Left colon (tissue), 2 donors: ENCODE data around the gene CD9. TPM values are rescaled to one million over a fixed set of nuclear protein-coding genes. Genes with fewer than 3 reads are reported as not detected.
"Not testable (repeated sequence)": the region's sequence is repeated elsewhere in the genome, so short reads cannot be mapped to it uniquely, and the experiment has no call there.

Experiments
- ATAC-seq: fragments of 200-7000 bp; cut with Tn5 transposase; one replicate; pipeline ENCODE4 v1.9.1; 2020; ENCODE audit warnings: mild to moderate bottlenecking, moderate library complexity
- DNase-seq, 2 donors: peaks; one replicate each; pipeline ENCODE4 v3.0.0-alpha.2; 2020
- intact Hi-C, 2 donors: fragments of 100-400 bp; cut with DNase I in 1 of 2; cut with micrococcal nuclease in 1 of 2; formaldehyde crosslinking; loops; one replicate each; pipeline versions ENCODE4 v1.11.2 to v1.14.0; 2022; cut with DNase I, micrococcal nuclease
- total RNA-seq, 2 donors: library from RNA; stranded (reverse); fragmentation: NEBNext Ultra II Directional; extraction: Animal tissue kit (Norgen Biotek cat#: 25700); gene quantifications; one replicate each; pipeline ENCODE4 v1.2.1, GENCODE V29; 2021
- donor health status: DM: no; HTN: no; CAD: no.
- donor health status: DM: yes; HTN: yes; CAD: no.

CD9 gene
- total RNA-seq, 2 donors from 2014 or later: 574 to 766 TPM

GRCh38 chr12:6177642-6178358 is 22.4 kb upstream of the CD9 start:
- ATAC-seq (no peak), DNase-seq (no peak)
- intact Hi-C loops: no loop called here

GRCh38 chr12:6178981-6179761 is 21.0 kb upstream of the CD9 start:
- DNase-seq: no peak
- intact Hi-C loops: no loop called here
- ATAC-seq: no peak

DNA sequence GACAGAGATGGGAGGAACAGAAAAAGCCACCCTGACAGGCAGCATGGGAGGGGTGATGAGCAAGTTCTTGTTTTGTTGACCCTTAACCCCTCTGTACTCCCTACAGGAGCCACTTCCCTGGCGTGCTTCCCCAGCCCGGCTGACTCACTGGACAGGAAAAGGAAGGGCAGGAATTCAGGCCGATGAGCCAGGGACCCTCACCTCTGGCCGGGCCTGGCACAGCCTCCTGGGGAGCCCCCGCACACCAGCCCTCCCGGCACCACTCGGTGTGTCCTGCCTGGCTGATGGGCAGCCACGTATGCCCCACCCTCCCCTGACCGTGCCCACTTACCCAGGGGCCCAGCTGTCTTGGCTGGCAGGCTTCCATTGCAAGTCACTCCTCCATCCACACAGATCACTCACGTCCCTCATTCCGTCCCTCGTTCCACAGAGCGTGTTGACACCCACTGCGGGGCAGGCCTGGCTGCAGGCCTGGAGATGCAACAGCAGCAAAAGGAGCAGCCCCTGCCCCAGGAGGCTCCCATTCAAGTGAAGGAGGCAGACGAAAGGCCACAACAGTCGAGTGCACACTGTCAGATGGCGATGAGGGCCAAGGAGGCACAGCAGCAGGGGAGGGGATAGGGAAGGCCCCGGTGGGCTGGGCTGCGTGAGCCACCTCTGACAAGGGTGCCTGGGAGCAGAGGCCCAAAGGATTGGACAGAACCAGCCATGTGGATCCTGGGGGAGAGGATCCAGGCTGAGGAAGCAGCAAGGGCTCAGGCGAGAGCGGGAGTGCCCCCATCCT is 19.7 kb upstream of the CD9 start:
- intact Hi-C loops: loop anchor here in 1 of 2 donors (10.0 kb wide), 1 partner anchor 116 kb away; no protein-coding TSS in a partner anchor
- DNase-seq (peak; percentile 31 to 60), ATAC-seq (no peak)

DNA sequence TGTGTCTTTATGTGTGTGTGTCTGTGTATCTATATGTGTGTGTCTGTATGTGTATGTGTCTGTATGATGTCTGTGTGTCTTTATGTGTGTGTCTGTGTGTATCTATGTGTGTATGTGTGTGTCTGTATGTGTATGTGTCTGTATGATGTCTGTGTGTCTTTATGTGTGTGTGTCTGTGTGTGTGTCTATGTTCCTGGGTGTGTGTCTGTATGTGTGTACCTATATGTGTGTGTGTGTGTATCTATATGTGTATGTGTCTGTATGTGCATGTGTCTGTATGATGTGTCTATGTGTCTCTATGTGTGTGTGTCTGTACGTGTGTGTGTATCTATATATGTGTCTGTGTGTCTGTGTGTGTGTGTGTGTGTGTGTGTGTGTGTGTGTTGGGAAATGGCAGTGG is 19.0 kb upstream of the CD9 start:
- ATAC-seq (no peak), DNase-seq (no peak)
- intact Hi-C loops: loop anchor here in 1 of 2 donors (10.0 kb wide), 1 partner anchor 116 kb away; no protein-coding TSS in a partner anchor

GRCh38 chr12:6181583-6182278 is 18.5 kb upstream of the CD9 start:
- ATAC-seq: no peak
- intact Hi-C loops: loop anchor here in 1 of 2 donors (10.0 kb wide), 1 partner anchor 117 kb away; no protein-coding TSS in a partner anchor
- DNase-seq: no peak

- DNase-seq (peak; percentile 67 to 78), ATAC-seq (peak; percentile 51)
- intact Hi-C loops: loop anchor here in 1 of 2 donors (10.0 kb wide), 1 partner anchor 118 kb away; no protein-coding TSS in a partner anchor
Measured at GRCh38 chr12:6182279-6182898, 17.8 kb upstream of the CD9 start.

DNA sequence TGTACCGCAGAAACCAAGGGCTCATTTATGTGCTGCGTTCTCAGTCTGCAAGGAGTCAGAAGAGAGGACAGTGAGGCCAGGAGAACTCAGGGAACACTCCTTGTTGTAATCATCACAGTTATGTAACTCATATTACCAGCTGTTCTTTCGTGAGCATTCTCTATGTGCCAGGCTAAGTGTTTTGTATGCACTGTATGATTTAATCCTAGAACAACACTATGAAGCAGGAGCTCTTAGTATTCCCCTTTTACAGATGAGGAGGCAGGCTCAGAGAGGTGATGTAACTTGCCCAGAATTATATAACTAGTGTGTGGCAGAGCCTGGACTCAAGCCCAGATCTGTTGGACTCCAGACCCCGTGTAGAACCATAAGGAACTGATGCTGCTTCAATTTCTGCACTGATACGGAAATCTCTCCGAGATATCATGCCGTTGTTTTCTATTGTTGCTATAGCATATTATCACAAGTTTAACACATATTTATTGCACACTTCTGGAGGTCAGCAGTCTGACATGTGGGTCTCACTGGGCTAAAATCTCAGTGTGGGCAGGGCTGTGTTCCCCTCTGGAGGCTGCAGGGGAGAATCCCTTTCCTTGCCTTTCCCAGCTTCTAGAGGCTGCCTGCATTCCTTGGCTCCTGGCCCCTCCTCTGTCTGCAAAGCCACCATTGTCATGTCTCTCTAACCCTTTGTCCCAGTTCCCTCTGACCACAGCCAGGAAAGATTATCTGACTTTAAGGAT is 16.3 kb upstream of the CD9 start:
- peak; percentile 81 for ATAC-seq
- intact Hi-C loops: loop anchor here in 1 of 2 donors (10.0 kb wide), 1 partner anchor 119 kb away; no protein-coding TSS in a partner anchor
- DNase-seq: peak; percentile 81 to 86

DNA sequence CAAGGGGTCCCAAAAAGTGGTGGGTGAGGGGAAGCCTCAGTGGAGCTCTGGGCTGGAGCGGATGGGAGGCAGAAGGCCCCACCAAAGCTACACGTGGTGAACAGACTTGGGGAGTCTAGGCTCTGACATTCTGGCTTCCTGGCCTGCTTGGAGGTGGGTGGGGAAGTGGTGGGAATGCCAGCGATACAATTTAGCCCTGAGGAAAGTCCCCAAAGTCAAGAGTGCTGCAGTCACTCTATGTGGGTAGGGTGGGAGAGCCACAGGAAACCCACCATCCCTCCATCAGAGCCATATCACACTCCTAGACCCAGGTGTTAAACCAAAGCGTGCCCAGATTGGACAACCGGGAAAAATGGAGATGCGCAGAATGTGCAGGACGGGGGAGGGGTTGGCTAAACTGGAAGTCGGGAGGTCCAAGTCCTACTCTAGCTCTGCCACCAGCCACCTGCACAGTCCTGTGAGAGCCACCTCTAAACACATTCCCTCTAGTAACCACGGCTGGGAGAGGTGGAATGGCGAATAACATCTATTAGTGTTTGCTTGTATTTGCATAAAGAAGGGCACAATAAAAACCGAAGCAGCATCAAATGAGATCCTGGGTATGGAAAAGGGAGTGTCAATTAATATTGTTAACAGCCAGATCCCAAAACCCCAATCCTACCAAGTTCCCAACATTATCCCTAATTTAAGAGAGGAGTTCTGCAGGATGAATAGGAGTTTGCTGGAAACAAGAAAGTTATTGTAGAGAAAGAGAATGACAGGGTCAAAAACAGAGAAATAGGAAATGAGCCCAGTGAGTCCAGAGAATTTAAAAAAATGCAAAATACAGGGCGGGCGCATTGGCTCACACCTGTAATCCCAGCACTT is 14.0 kb upstream of the CD9 start:
- intact Hi-C loops: loop anchor here in 1 of 2 donors (10.0 kb wide), 1 partner anchor 121 kb away; no protein-coding TSS in a partner anchor
- DNase-seq (no peak), ATAC-seq (no peak)

GRCh38 chr12:6187948-6188793 is 12.0 kb upstream of the CD9 start:
- intact Hi-C loops: loop anchor here in 1 of 2 donors (10.0 kb wide), 1 partner anchor 123 kb away; no protein-coding TSS in a partner anchor
- DNase-seq (peak in 1 of 2 donors; percentile 11), ATAC-seq (no peak)

DNA sequence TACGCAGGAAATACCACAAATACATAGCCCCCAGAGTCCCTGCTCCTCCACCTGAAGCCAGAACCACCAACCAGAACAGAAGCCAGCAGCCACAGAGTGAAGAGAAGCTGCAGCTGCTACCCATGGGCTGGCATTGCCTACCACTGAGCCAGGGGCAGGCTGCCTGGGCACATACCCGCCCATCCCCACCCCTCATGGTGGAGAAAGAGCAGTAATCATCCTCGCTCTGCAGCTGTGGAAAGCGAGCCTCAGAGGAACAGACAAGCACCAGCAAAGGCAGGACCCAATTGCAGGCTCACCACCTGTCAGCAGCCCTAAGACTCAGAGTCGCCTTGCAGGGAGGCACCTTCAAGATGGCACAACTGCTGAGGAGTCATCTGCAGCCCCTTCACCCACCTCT is 11.2 kb upstream of the CD9 start:
- DNase-seq (no peak), ATAC-seq (no peak)
- intact Hi-C loops: loop anchor here in 1 of 2 donors (10.0 kb wide), 1 partner anchor 124 kb away; no protein-coding TSS in a partner anchor

- not testable (repeated sequence) for DNase-seq, ATAC-seq
- intact Hi-C loops: loop anchor here (10.0 kb wide), 2 partner anchors 75 to 125 kb away; no protein-coding TSS in a partner anchor
Measured at GRCh38 chr12:6189952-6190598, 10.1 kb upstream of the CD9 start.

DNA sequence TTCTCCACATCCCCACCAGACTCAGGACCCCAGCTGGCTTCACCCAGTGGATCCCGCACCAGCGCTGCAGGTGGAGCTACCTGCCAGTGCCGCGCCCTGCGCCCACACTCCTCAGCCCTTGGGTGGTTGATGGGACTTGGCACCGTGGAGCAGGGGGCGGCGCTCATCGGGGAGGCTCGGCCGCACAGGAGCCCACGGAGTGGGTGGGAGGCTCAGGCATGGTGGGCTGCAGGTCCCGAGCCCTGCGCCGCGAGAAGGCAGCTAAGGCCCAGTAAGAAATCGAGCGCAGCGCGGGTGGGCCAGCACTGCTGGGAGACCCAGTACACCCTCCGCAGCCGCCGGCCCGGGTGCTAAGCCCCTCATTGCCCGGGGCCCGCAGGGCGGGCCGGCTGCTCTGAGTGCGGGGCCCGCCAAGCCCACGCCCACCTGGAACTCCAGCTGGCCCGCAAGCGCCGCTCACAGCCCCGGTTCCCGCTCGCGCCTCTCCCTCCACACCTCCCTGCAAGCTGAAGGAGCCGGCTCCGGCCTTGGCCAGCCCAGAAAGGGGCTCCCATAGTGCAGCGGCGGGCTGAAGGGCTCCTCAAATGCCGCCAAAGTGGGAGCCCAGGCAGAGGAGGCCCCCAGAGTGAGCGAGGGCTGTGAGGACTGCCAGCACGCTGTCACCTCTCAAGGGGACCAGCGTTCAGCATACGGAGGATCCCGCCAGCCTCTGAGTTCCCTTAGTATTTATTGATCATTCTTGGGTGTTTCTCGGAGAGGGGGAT is 9.3 kb upstream of the CD9 start:
- intact Hi-C loops: loop anchor here in 1 of 2 donors (10.0 kb wide), 1 partner anchor 74 kb away; no protein-coding TSS in a partner anchor
- DNase-seq, ATAC-seq: not testable (repeated sequence)

GRCh38 chr12:6192604-6193380 is 7.4 kb upstream of the CD9 start:
- intact Hi-C loops: loop anchor here in 1 of 2 donors (10.0 kb wide), 1 partner anchor 72 kb away; no protein-coding TSS in a partner anchor
- DNase-seq: peak in 1 of 2 donors; percentile 12

More at GRCh38 chr12:6192604-6193380, 7.4 kb upstream of the CD9 start:
- ATAC-seq: no peak
